ENCODE results near the gene MAU2. TPM values are rescaled to one million over a fixed set of nuclear protein-coding genes. Genes with fewer than 3 reads are reported as not detected.

The MAU2 gene
- total and polyA plus RNA-seq, 10 of the 15 experiments (the other 5 are each of a cell fraction or from before 2014, with no cell fraction given) = 1.8 to 47.2 (median 22.1) TPM

GRCh38 chr19:19320361-19321140, at the start of gene MAU2, which contains the start of gene SUGP1 (continued):
- TF ChIP-seq, protein P1, sequence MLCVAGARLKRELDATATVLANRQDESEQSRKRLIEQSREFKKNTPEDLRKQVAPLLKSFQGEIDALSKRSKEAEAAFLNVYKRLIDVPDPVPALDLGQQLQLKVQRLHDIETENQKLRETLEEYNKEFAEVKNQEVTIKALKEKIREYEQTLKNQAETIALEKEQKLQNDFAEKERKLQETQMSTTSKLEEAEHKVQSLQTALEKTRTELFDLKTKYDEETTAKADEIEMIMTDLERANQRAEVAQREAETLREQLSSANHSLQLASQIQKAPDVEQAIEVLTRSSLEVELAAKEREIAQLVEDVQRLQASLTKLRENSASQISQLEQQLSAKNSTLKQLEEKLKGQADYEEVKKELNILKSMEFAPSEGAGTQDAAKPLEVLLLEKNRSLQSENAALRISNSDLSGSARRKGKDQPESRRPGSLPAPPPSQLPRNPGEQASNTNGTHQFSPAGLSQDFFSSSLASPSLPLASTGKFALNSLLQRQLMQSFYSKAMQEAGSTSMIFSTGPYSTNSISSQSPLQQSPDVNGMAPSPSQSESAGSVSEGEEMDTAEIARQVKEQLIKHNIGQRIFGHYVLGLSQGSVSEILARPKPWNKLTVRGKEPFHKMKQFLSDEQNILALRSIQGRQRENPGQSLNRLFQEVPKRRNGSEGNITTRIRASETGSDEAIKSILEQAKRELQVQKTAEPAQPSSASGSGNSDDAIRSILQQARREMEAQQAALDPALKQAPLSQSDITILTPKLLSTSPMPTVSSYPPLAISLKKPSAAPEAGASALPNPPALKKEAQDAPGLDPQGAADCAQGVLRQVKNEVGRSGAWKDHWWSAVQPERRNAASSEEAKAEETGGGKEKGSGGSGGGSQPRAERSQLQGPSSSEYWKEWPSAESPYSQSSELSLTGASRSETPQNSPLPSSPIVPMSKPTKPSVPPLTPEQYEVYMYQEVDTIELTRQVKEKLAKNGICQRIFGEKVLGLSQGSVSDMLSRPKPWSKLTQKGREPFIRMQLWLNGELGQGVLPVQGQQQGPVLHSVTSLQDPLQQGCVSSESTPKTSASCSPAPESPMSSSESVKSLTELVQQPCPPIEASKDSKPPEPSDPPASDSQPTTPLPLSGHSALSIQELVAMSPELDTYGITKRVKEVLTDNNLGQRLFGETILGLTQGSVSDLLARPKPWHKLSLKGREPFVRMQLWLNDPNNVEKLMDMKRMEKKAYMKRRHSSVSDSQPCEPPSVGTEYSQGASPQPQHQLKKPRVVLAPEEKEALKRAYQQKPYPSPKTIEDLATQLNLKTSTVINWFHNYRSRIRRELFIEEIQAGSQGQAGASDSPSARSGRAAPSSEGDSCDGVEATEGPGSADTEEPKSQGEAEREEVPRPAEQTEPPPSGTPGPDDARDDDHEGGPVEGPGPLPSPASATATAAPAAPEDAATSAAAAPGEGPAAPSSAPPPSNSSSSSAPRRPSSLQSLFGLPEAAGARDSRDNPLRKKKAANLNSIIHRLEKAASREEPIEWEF (IDR thresholded peaks at IDR 0.05; ENCODE audit: insufficient replicate concordance, low read depth, low read length) = no peak
- TF ChIP-seq JUND (IDR thresholded peaks at IDR 0.05; ENCODE audit: low read depth, low read length) (no peak), SPI1 (IDR thresholded peaks at IDR 0.05; ENCODE audit: borderline replicate concordance, insufficient read depth, low read depth, low read length) (no peak), ESRRA (IDR thresholded peaks at IDR 0.05; ENCODE audit: low read length) (peak; percentile 37; the same call in 1 of the 2 replicates), MYB (IDR thresholded peaks at IDR 0.05; ENCODE audit: borderline replicate concordance, low read depth, low read length) (no peak)
